Measurements from ENCODE around the gene GAB1. TPM values are rescaled to one million over a fixed set of nuclear protein-coding genes. Genes with fewer than 3 reads are reported as not detected.
A peak's percentile ranks its signal among the peaks of the same experiment; 100 is the strongest.

Gene GAB1
- total and polyA plus RNA-seq, 2 of the 8 experiments (the other 6 are each of a cell fraction or from before 2014, with no cell fraction given) = 6.8 to 21.3 TPM

DNA sequence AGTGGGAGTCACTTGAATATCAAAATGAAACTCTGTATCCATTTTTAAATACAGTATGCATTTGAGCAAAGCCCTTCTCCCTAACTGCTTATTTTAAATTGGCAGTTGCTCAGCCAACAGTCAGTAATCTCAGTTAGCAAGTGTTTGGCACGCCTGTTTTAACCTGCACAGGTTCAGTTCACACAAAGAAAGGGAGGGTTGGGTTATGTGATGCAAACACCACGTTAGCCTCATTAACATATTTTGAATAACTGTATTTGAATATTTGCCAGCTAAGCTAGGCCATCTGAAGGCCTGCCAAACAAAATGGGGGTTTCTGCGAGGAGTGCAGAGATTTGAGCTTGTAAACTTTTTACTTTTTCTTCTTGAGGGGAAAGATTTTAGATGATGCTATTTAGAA is 19.8 kb downstream of the GAB1 start:
- no peaks in the 10 kb centered on the region for H4K20me1 ChIP-seq (replicated peaks in 1 of 2; ENCODE audit: control insufficient read depth in 1 of 2, insufficient read depth in 2 of 2, low read length in 2 of 2)
- H2BK120ac ChIP-seq (replicated peaks; ENCODE audit: low read depth, low read length) = no peak overlapping the region
- H3K9me3 ChIP-seq (ENCODE audit: insufficient read depth in 2 of 2, low read depth in 1 of 2, low read length in 1 of 2) = no peaks in the 10 kb centered on the region
- peaks cover 2% of the 10 kb centered on the region; the same call in 1 of the 2 replicates for H3K79me1 ChIP-seq (ENCODE audit: low read depth, low read length)
- CTCF ChIA-PET (ENCODE audit: partially characterized antibody) = interaction anchor here (1.3 kb wide), 1 partner anchor 16 kb away, joined by 3 read pairs; no protein-coding TSS in a partner anchor
- H3K9ac ChIP-seq (replicated peaks in 1 of 4; ENCODE audit: extremely low read depth in 1 of 4, low read depth in 3 of 4, low read length in 3 of 4) = no peak overlapping the region
- WGBS, 2 experiments (ENCODE audit: extremely low coverage in 1 of 2, insufficient coverage in 1 of 2, insufficient read length in 1 of 2, insufficient replicate concordance in 2 of 2, low coverage in 1 of 2, low lambda C conversion rate in 2 of 2, missing lambda C conversion rate in 1 of 2) = 38% methylated on average over 3 of the region's 3 CpGs; no CpG with 5 or more reads in 1 of the 2 experiments
- H3K4me2 ChIP-seq (ENCODE audit: insufficient read depth in 1 of 2, low read depth in 2 of 2, low read length in 2 of 2) = peak overlapping the region in 1 of 2 experiments; percentile 47; a peak in 3 of 4 replicates
- H4K8ac ChIP-seq (ENCODE audit: extremely low read depth, insufficient read depth, low read length) = no peak overlapping the region
- no peak overlapping the region for H3K14ac ChIP-seq (ENCODE audit: insufficient read length)
- no peaks in the 10 kb centered on the region for H3K23me2 ChIP-seq (ENCODE audit: low read depth, low read length)
- no peak overlapping the region for H2BK20ac ChIP-seq (ENCODE audit: low read length)
- no peak for DNase-seq (ENCODE audit: low read depth in 1 of 2, low spot score in 2 of 2)
- H3K4me1 ChIP-seq (replicated peaks in 1 of 4; ENCODE audit: control insufficient read depth in 3 of 4, insufficient read depth in 4 of 4, low read length in 3 of 4) = peaks cover 6 to 25% (median 23%) of the 10 kb centered on the region in 4 experiments; a peak in 6 of 7 replicates
- H3K23ac ChIP-seq (ENCODE audit: insufficient read length) = no peak overlapping the region
- H2BK12ac ChIP-seq (ENCODE audit: low read depth, low read length) = no peak overlapping the region
- TF ChIP-seq EP300 (IDR thresholded peaks at IDR 0.05; ENCODE audit: borderline replicate concordance in 1 of 2, low read depth in 2 of 2, low read length in 2 of 2) (no peak), SUZ12 (IDR thresholded peaks at IDR 0.05; ENCODE audit: low read length) (no peak), HDAC6 (IDR thresholded peaks at IDR 0.05; ENCODE audit: low read depth, low read length) (no peak)
- no peak overlapping the region for H3K18ac ChIP-seq (ENCODE audit: extremely low read depth, low read length)
- H3K79me2 ChIP-seq (ENCODE audit: control insufficient read depth in 1 of 2, insufficient read depth in 2 of 2, low read length in 2 of 2) = peaks cover 0 to 66% of the 10 kb centered on the region in 2 experiments; a peak in 2 of 4 replicates
- POLR2A ChIA-PET (ENCODE audit: partially characterized antibody) = interaction anchor here (1.3 kb wide), 1 partner anchor 19 kb away, joined by 7 read pairs; the partner anchor contains the start of gene GAB1
- H3K4me3 ChIP-seq (ENCODE audit: extremely low read depth in 1 of 4, insufficient read depth in 2 of 4, low read depth in 3 of 4, low read length in 4 of 4) = peak overlapping the region in 1 of 4 experiments; percentile 4; a peak in 1 of 8 replicates
- no peak overlapping the region for H4K5ac ChIP-seq (ENCODE audit: insufficient read length, low read depth, low read length)
- H3K4ac ChIP-seq (replicated peaks; ENCODE audit: insufficient read length, low read depth, low read length) = no peak overlapping the region
- no peak overlapping the region for H2AFZ ChIP-seq (ENCODE audit: low read length)
- H4K91ac ChIP-seq (replicated peaks; ENCODE audit: insufficient read length, low read length) = no peak overlapping the region
- FAIRE-seq = no peak
- H3K56ac ChIP-seq (replicated peaks; ENCODE audit: insufficient read length, low read depth, low read length) = no peak overlapping the region
- H2BK15ac ChIP-seq (ENCODE audit: low read length) = no peak overlapping the region
- no peak overlapping the region for H2BK5ac ChIP-seq (ENCODE audit: low read depth, low read length)
- no peaks in the 10 kb centered on the region for H3K36me3 ChIP-seq (ENCODE audit: control insufficient read depth in 2 of 4, insufficient read depth in 4 of 4, low read length in 3 of 4)
- no peaks in the 10 kb centered on the region for H3K27me3 ChIP-seq (replicated peaks in 1 of 4; ENCODE audit: control insufficient read depth in 3 of 4, extremely low read depth in 1 of 4, insufficient read depth in 3 of 4, low read length in 3 of 4)
- no peak overlapping the region for H2AK5ac ChIP-seq (ENCODE audit: low read depth, low read length)
- H3K27ac ChIP-seq (ENCODE audit: low read depth, low read length) = no peak overlapping the region
